ENCODE results near the gene FBXO21. TPM values are rescaled to one million over a fixed set of nuclear protein-coding genes. Genes with fewer than 3 reads are reported as not detected.

The FBXO21 gene
- polyA plus RNA-seq, 1 donor (not counting 4 experiments of a cell fraction or from before 2014, with no cell fraction given): 21.9 TPM

- peaks cover 17% of the 10 kb centered on the region for H3K79me2 ChIP-seq (ENCODE audit: control insufficient read depth, insufficient read depth, low read length)
- no peak for TF ChIP-seq CTCF (optimal IDR thresholded peaks at IDR 0.05 in 1 of 3, IDR thresholded peaks at IDR 0.05 in 1 of 3, conservative IDR thresholded peaks at IDR 0.05 in 1 of 3; ENCODE audit: extremely low read depth in 1 of 3, insufficient read depth in 2 of 3, low read length in 3 of 3)
- no peak for TF ChIP-seq EZH2 (IDR thresholded peaks at IDR 0.05; ENCODE audit: low read length)
- H3K9me1 ChIP-seq (ENCODE audit: control insufficient read depth, extremely low read depth, insufficient read depth, low read length): no peaks in the 10 kb centered on the region
- no peak overlapping the region for H3K27ac ChIP-seq (ENCODE audit: control insufficient read depth, insufficient read depth, low read length)
- DNase-seq (ENCODE audit: low read depth, low spot score) (no peak), FAIRE-seq (no peak)
- H4K20me1 ChIP-seq (ENCODE audit: control insufficient read depth, extremely low read depth, insufficient read depth, low read length): peaks cover 2% of the 10 kb centered on the region
- no peak overlapping the region for H3K4me3 ChIP-seq (ENCODE audit: control insufficient read depth in 2 of 3, extremely low read depth in 1 of 3, insufficient read depth in 2 of 3, low read depth in 1 of 3, low read length in 3 of 3)
- no peak overlapping the region for H3K4me2 ChIP-seq (ENCODE audit: control insufficient read depth, extremely low read depth, insufficient read depth, low read depth, low read length)
- dilution Hi-C loops (cut with MboI; ENCODE audit: extremely low pct_ligation_motif_present, low sequenced_read_pairs): no loop called here
- peaks cover 0 to 11% of the 10 kb centered on the region in 2 experiments for H3K36me3 ChIP-seq (ENCODE audit: control insufficient read depth in 2 of 2, extremely low read depth in 1 of 2, insufficient read depth in 2 of 2, low read length in 2 of 2)
- no peak overlapping the region for H3K9ac ChIP-seq (ENCODE audit: control insufficient read depth, extremely low read depth, insufficient read depth, low read length)
- H3K4me1 ChIP-seq (ENCODE audit: control insufficient read depth, extremely low read depth, insufficient read depth, low read length): peaks cover 11% of the 10 kb centered on the region
- H3K9me3 ChIP-seq (ENCODE audit: control insufficient read depth, low read depth, low read length): no peaks in the 10 kb centered on the region
- H3K27me3 ChIP-seq (ENCODE audit: control insufficient read depth, extremely low read depth, insufficient read depth, low read length): no peaks in the 10 kb centered on the region
- no peak overlapping the region for H2AFZ ChIP-seq (ENCODE audit: control insufficient read depth, low read length)
Measured at GRCh38 chr12:117188121-117188665, 2.1 kb downstream of the FBXO21 start.

- Histone ChIP-seq H4K20me1 (ENCODE audit: control insufficient read depth, extremely low read depth, insufficient read depth, low read length) (peaks cover 2% of the 10 kb centered on the region), H3K4me1 (ENCODE audit: control insufficient read depth, extremely low read depth, insufficient read depth, low read length) (peaks cover 11% of the 10 kb centered on the region), H3K9me3 (ENCODE audit: control insufficient read depth, low read depth, low read length) (no peaks in the 10 kb centered on the region), H3K27ac (ENCODE audit: control insufficient read depth, insufficient read depth, low read length) (no peak overlapping the region), H3K9ac (ENCODE audit: control insufficient read depth, extremely low read depth, insufficient read depth, low read length) (no peak overlapping the region), H3K4me2 (ENCODE audit: control insufficient read depth, extremely low read depth, insufficient read depth, low read depth, low read length) (no peak overlapping the region), H3K36me3 (ENCODE audit: control insufficient read depth in 2 of 2, extremely low read depth in 1 of 2, insufficient read depth in 2 of 2, low read length in 2 of 2) (peaks cover 0 to 11% of the 10 kb centered on the region in 2 experiments), H3K9me1 (ENCODE audit: control insufficient read depth, extremely low read depth, insufficient read depth, low read length) (no peaks in the 10 kb centered on the region), H2AFZ (ENCODE audit: control insufficient read depth, low read length) (no peak overlapping the region), H3K27me3 (ENCODE audit: control insufficient read depth, extremely low read depth, insufficient read depth, low read length) (no peaks in the 10 kb centered on the region), H3K79me2 (ENCODE audit: control insufficient read depth, insufficient read depth, low read length) (peaks cover 17% of the 10 kb centered on the region), H3K4me3 (ENCODE audit: control insufficient read depth in 2 of 3, extremely low read depth in 1 of 3, insufficient read depth in 2 of 3, low read depth in 1 of 3, low read length in 3 of 3) (no peak overlapping the region)
- dilution Hi-C loops (cut with MboI; ENCODE audit: extremely low pct_ligation_motif_present, low sequenced_read_pairs): no loop called here
- TF ChIP-seq CTCF (optimal IDR thresholded peaks at IDR 0.05 in 1 of 3, IDR thresholded peaks at IDR 0.05 in 1 of 3, conservative IDR thresholded peaks at IDR 0.05 in 1 of 3; ENCODE audit: extremely low read depth in 1 of 3, insufficient read depth in 2 of 3, low read length in 3 of 3): no peak
- TF ChIP-seq EZH2 (IDR thresholded peaks at IDR 0.05; ENCODE audit: low read length): no peak
- FAIRE-seq (no peak), DNase-seq (ENCODE audit: low read depth, low spot score) (no peak)
Measured at GRCh38 chr12:117187421-117187820, 2.8 kb downstream of the FBXO21 start.
